Measurements from ENCODE around the gene PHF10. TPM values are rescaled to one million over a fixed set of nuclear protein-coding genes. Genes with fewer than 3 reads are reported as not detected.

Gene PHF10
- total RNA-seq, 1 donor from 2014 or later: 55.2 TPM

- intact Hi-C loops (cut with DNase I): no loop called here
- no peak for ATAC-seq
Observed at GRCh38 chr6:169659820-169660610, 64.3 kb downstream of the PHF10 start.

GRCh38 chr6:169657284-169657610 lies 67.1 kb downstream of the PHF10 start:
- DNase-seq (ENCODE audit: missing footprints): no peak
- no peak for ATAC-seq
- intact Hi-C loops (cut with DNase I): no loop called here

More at GRCh38 chr6:169659820-169660610, 64.3 kb downstream of the PHF10 start:
- DNase-seq (ENCODE audit: missing footprints): no peak

GRCh38 chr6:169656546-169657283 lies 67.6 kb downstream of the PHF10 start:
- ATAC-seq (no peak), DNase-seq (ENCODE audit: missing footprints) (no peak)
- intact Hi-C loops (cut with DNase I): no loop called here

- ATAC-seq: peak; percentile 95
- intact Hi-C loops (cut with DNase I): no loop called here
- peak; percentile 82 for DNase-seq (ENCODE audit: missing footprints)
Observed at GRCh38 chr6:169654598-169655391, 69.5 kb downstream of the PHF10 start.

Other genes starting within 250 kb of the PHF10 start
- gene WDR27, start 22.5 kb downstream of the PHF10 start, total RNA-seq: 9.6 TPM
- gene C6orf120, start 22.4 kb downstream of the PHF10 start, total RNA-seq: 14.5 TPM
- 0.41 TPM for gene DYNLT2, start 27.1 kb upstream of the PHF10 start, total RNA-seq
- 6.5 TPM for gene ERMARD, start 27.1 kb upstream of the PHF10 start, total RNA-seq

Measured in Right ventricle myocardium inferior (tissue), 1 donor.